Measurements from ENCODE around the gene RSPH6A. TPM values are rescaled to one million over a fixed set of nuclear protein-coding genes. Genes with fewer than 3 reads are reported as not detected.

RSPH6A gene
- total and polyA plus RNA-seq, 2 of the 13 experiments (the other 11 are each of a cell fraction or from before 2014, with no cell fraction given): 0.07 TPM; not detected in 1

- TF ChIP-seq STAT6 (CRISPR knock-in tag; IDR thresholded peaks at IDR 0.05; ENCODE audit: borderline replicate concordance) (peak; percentile 47; the same call in 1 of the 2 replicates), RBM22 (optimal IDR thresholded peaks at IDR 0.05; ENCODE audit: low read length) (peak; percentile 81), MYC (CRISPR knock-in tag; IDR thresholded peaks at IDR 0.05; ENCODE audit: borderline replicate concordance) (peak; percentile 71), NR2F2 (IDR thresholded peaks at IDR 0.05; ENCODE audit: borderline replicate concordance, low read depth) (no peak), ZNF83 (CRISPR knock-in tag; IDR thresholded peaks at IDR 0.05; ENCODE audit: borderline replicate concordance) (peak; percentile 73; the same call in 1 of the 2 replicates), SOX6 (IDR thresholded peaks at IDR 0.05) (no peak), SOX6 (CRISPR knock-in tag; IDR thresholded peaks at IDR 0.05) (peak; percentile 75), ZNF180 (CRISPR knock-in tag; IDR thresholded peaks at IDR 0.05; ENCODE audit: borderline replicate concordance, low read depth) (no peak), U2AF1 (optimal IDR thresholded peaks at IDR 0.05; ENCODE audit: low read depth, low read length) (no peak), HDAC6 (IDR thresholded peaks at IDR 0.05; ENCODE audit: low read depth, low read length) (no peak), ZNF530 (CRISPR knock-in tag; IDR thresholded peaks at IDR 0.05; ENCODE audit: low read depth) (no peak; the same call in 1 of the 2 replicates), ZNF660 (CRISPR knock-in tag; IDR thresholded peaks at IDR 0.05; ENCODE audit: borderline replicate concordance, low read depth) (no peak), REST (IDR thresholded peaks at IDR 0.05; ENCODE audit: borderline replicate concordance in 1 of 2, low read depth in 1 of 2, low read length in 2 of 2) (peak in 1 of 2 experiments; percentile 7; a peak in 1 of 4 replicates), ZNF30 (CRISPR knock-in tag; IDR thresholded peaks at IDR 0.05) (no peak), CTCF (CRISPR knock-in tag; IDR thresholded peaks at IDR 0.05) (peak; percentile 94), ZNF576 (CRISPR knock-in tag; IDR thresholded peaks at IDR 0.05) (no peak), ZFP36L2 (CRISPR knock-in tag; IDR thresholded peaks at IDR 0.05) (no peak), GATAD1 (CRISPR knock-in tag; IDR thresholded peaks at IDR 0.05) (no peak; the same call in none of the 2 replicates), ELF3 (CRISPR knock-in tag; IDR thresholded peaks at IDR 0.05) (no peak), MEIS2 (CRISPR knock-in tag; IDR thresholded peaks at IDR 0.05) (peak; percentile 53; the same call in 1 of the 2 replicates)
These were observed 44.7 kb downstream of the RSPH6A start (continued) for GRCh38 chr19:45770192-45771101.

Measured in HepG2 (cell line).